ENCODE measurements around the gene KLHDC10.

DNA sequence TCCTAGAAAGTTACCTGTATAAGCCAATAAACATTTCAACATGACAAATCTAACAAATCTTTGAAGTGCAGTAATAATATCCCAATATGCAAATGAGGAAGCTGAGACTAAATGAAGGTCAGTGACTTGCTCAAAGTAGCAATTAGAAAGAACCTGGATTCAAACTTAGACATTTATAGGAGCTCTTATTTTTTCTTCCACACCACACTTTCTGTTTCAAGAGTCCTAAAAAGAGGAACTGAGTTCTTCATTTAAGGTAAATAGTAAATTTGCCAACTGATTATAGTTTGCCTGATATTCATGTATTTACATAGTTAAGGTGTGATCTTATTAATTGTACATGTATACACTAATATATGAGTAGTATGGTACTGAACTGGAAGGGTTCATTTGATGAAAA is 44.0 kb downstream of the KLHDC10 start:
- TF ChIP-seq NFYB (CRISPR knock-in tag; conservative IDR thresholded peaks at IDR 0.05; ENCODE audit: low read depth) (no peak), OVOL2 (CRISPR knock-in tag; IDR thresholded peaks at IDR 0.05; ENCODE audit: borderline replicate concordance) (no peak), KAT7 (CRISPR knock-in tag; IDR thresholded peaks at IDR 0.05; ENCODE audit: borderline replicate concordance) (no peak), CREB1 (CRISPR knock-in tag; IDR thresholded peaks at IDR 0.05) (no peak)
- TF ChIP-seq, protein P1, sequence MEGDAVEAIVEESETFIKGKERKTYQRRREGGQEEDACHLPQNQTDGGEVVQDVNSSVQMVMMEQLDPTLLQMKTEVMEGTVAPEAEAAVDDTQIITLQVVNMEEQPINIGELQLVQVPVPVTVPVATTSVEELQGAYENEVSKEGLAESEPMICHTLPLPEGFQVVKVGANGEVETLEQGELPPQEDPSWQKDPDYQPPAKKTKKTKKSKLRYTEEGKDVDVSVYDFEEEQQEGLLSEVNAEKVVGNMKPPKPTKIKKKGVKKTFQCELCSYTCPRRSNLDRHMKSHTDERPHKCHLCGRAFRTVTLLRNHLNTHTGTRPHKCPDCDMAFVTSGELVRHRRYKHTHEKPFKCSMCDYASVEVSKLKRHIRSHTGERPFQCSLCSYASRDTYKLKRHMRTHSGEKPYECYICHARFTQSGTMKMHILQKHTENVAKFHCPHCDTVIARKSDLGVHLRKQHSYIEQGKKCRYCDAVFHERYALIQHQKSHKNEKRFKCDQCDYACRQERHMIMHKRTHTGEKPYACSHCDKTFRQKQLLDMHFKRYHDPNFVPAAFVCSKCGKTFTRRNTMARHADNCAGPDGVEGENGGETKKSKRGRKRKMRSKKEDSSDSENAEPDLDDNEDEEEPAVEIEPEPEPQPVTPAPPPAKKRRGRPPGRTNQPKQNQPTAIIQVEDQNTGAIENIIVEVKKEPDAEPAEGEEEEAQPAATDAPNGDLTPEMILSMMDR (IDR thresholded peaks at IDR 0.05), result no peak

Measured in WTC11 (cell line).